HL-60 (cell line): ENCODE data around the gene LRMDA.

ENCODE experiments used
- CTCF ChIP-seq: IDR thresholded peaks from one replicate; pipeline ENCODE4 v1.5.1; 2011; ENCODE audit warnings: low read length, control low read depth, inconsistent platforms; ENCODE audit not compliant: insufficient read depth
- POLR2AphosphoS5 ChIP-seq: IDR thresholded peaks from 2 replicates; pipeline ENCODE4 v1.6.1; 2012; ENCODE audit warnings: low read depth
- REST ChIP-seq: IDR thresholded peaks from 2 replicates; pipeline ENCODE4 v1.6.1; 2012; ENCODE audit warnings: low read depth; ENCODE audit not compliant: insufficient replicate concordance

DNA sequence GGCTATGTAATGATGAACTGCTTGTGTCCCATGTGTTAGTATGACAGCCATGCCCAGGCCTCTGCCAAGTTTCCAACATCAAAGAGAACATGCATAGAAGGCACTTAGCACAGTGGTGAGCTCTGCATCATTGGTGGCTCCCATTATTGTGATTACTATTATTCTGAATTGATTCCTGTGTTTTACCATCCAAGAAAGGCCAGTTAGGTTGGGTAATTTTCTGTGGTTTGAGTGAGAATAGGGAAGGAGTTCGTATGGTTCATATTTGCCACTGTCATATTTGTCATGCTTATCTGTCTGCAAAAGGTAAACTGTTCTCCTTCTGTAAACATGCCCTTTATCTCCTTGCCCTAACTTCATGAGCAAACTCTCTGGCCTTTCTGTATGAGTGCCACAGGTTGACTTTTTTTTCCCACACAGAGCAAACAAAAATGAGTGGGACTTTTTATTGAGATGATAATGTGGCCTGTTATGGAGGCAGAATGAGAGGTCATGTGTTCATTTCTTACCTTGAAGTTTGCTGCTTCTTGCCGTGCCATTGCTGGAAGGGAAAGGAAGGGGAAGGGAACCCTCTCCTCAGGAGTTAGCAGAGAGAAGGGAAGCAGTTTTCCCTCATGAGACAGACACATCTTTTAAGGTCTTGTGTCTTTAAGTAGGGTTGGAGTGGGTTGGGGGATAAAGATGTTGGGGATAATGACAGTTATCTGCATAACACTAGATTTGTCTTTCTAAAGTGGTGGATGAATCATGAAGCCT is 301.9 kb downstream of the LRMDA start:
- no peak for TF ChIP-seq POLR2AphosphoS5
- TF ChIP-seq CTCF, result no peak
- TF ChIP-seq REST, result no peak
